PC-3 (cell line): ENCODE results near the gene RABL6.

Experiments
- CTCF ChIP-seq: fragments of 300-600 bp; sonication (generic); conservative IDR thresholded peaks from 2 replicates; pipeline ENCODE4 v1.5.1; 2017; ENCODE audit warnings: antibody characterized with exemption, low read depth, mild to moderate bottlenecking, low read length
- EZH2 ChIP-seq: fragments of 300-600 bp; sonication (generic); IDR thresholded peaks from one replicate; pipeline ENCODE4 v1.6.1; 2017; ENCODE audit warnings: antibody characterized with exemption, mild to moderate bottlenecking, low read length; ENCODE audit not compliant: unreplicated experiment

- no peak for TF ChIP-seq EZH2
- no peak for TF ChIP-seq CTCF
Observed at GRCh38 chr9:136853596-136854112, 45.9 kb downstream of the RABL6 start.
